Ascending aorta (tissue), 2 donors: ENCODE measurements around the gene SH3BGRL3. TPM values are rescaled to one million over a fixed set of nuclear protein-coding genes. Genes with fewer than 3 reads are reported as not detected.
A peak's percentile ranks its signal among the peaks of the same experiment; 100 is the strongest.

ENCODE experiments used
- DNase-seq, 2 donors: peaks; one replicate each; pipeline ENCODE4 v3.0.0-alpha.2; 2019; ENCODE audit warnings: low spot score in 2 of 2
- H3K27ac ChIP-seq, 2 donors: fragments of 200-600 bp; sonication (generic); one replicate each; pipeline ENCODE4 v1.5.1; 2016 to 2017; ENCODE audit warnings: mild to moderate bottlenecking in 1 of 2
- H3K27me3 ChIP-seq: fragments of 200-600 bp; sonication (generic); one replicate; pipeline ENCODE4 v1.5.1; 2017
- H3K36me3 ChIP-seq, 2 donors: fragments of 200-600 bp; sonication (generic); one replicate each; pipeline ENCODE4 v1.5.1; 2016
- H3K4me1 ChIP-seq, 2 donors: fragments of 200-600 bp; sonication (generic); one replicate each; pipeline ENCODE4 v1.5.1; 2016 to 2017; ENCODE audit warnings: mild to moderate bottlenecking in 1 of 2
- H3K4me3 ChIP-seq, 2 donors: fragments of 200-600 bp; sonication (generic); one replicate each; pipeline ENCODE4 v1.5.1; 2016 to 2017; ENCODE audit warnings: mild to moderate bottlenecking in 1 of 2
- H3K9me3 ChIP-seq, 2 donors: fragments of 200-600 bp; sonication (generic); one replicate each; pipeline ENCODE4 v1.5.1; 2016
- intact Hi-C: fragments of 100-400 bp; cut with DNase I; formaldehyde crosslinking; loops from one replicate; pipeline ENCODE4 v1.15.1; 2023
- total RNA-seq: library from RNA; depleted of rRNA; stranded (reverse); fragments of >200 nt; gene quantifications from one replicate; pipeline ENCODE4 v1.1.0, GENCODE V29; 2016
- TF ChIP-seq, protein P1 (sequence below), 3 experiments: fragments of 200-600 bp in 2 of 3; fragments of 450-650 bp in 1 of 3; sonication (generic) in 2 of 3; IDR thresholded peaks; one replicate each; pipeline ENCODE4 v1.5.1; 2016 to 2019; ENCODE audit warnings: antibody characterized with exemption in 3 of 3, mild to moderate bottlenecking in 1 of 3, moderate library complexity in 1 of 3

Gene SH3BGRL3
- total RNA-seq, 1 donor from 2014 or later, result 228 TPM

DNA sequence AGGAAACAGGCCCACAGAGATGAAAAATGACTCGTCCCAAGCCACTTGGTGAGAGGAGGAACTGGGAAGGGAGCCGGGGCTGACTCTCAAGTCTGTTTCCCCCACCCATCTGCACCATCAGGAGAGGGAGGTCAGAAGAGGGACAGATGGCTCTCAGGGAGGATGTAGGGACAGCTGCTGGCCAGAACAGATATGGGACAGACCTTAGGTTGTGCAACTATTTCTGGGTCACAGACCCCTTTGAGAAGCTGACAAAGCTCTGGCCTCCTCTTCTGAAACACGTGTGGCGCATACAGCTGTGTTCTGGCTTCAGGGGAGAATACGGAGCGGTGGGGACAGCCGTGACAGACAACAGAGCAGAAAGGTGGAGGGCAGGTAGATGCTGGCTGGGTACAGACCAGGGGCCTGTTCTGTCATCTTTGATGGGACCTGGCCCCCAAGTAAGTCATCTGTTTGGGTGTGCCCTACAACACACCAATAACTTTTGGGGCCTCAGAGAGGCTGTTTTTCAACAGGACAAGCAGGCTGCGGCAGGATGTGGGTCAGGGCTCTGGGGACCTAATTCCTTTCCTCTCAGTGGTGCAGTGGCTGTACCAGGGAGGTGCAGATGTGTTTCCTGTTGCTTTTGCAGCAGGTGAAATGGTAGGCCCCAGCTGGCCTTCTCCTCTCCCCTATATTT lies 7.3 kb downstream of the SH3BGRL3 start:
- peak overlapping the region in 1 of 2 donors; percentile 44 for H3K27ac ChIP-seq

DNA sequence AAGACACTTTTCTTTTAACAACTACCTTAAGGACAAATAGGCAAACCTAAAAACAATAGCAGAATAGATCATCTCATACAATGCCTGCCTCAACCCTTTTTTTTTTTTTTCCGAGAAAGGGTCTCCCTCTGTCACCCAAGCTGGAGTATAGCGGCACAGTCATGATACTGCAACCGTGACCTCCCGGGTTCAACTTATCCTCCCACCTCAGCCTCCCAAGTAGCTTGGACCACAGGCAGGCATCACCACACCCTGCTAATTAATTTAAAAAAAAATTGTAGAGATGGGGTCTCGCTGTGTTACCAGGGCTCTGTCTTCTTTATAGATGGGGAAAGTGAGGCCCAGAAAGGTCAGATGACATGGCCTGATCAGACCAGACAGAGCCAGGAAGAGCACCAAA lies 7.9 kb downstream of the SH3BGRL3 start:
- intact Hi-C loops, result no loop called here
- Histone ChIP-seq H3K4me3 (no peak overlapping the region), H3K36me3 (no peaks in the 10 kb centered on the region), H3K9me3 (no peaks in the 10 kb centered on the region), H3K4me1 (peaks cover 4 to 14% of the 10 kb centered on the region in 2 donors), H3K27ac (peak overlapping the region; percentile 5 to 44), H3K27me3 (no peaks in the 10 kb centered on the region)
- TF ChIP-seq, protein P1, sequence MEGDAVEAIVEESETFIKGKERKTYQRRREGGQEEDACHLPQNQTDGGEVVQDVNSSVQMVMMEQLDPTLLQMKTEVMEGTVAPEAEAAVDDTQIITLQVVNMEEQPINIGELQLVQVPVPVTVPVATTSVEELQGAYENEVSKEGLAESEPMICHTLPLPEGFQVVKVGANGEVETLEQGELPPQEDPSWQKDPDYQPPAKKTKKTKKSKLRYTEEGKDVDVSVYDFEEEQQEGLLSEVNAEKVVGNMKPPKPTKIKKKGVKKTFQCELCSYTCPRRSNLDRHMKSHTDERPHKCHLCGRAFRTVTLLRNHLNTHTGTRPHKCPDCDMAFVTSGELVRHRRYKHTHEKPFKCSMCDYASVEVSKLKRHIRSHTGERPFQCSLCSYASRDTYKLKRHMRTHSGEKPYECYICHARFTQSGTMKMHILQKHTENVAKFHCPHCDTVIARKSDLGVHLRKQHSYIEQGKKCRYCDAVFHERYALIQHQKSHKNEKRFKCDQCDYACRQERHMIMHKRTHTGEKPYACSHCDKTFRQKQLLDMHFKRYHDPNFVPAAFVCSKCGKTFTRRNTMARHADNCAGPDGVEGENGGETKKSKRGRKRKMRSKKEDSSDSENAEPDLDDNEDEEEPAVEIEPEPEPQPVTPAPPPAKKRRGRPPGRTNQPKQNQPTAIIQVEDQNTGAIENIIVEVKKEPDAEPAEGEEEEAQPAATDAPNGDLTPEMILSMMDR (IDR thresholded peaks at IDR 0.05), result no peak
- DNase-seq, result no peak

More for the DNA sequence above, 7.3 kb downstream of the SH3BGRL3 start:
- Histone ChIP-seq H3K27me3 (no peaks in the 10 kb centered on the region), H3K36me3 (no peaks in the 10 kb centered on the region), H3K4me3 (no peak overlapping the region), H3K4me1 (peaks cover 4 to 14% of the 10 kb centered on the region in 2 donors), H3K9me3 (no peaks in the 10 kb centered on the region)
- TF ChIP-seq, protein P1 (IDR thresholded peaks at IDR 0.05), result no peak
- DNase-seq, result no peak
- intact Hi-C loops, result no loop called here

DNA sequence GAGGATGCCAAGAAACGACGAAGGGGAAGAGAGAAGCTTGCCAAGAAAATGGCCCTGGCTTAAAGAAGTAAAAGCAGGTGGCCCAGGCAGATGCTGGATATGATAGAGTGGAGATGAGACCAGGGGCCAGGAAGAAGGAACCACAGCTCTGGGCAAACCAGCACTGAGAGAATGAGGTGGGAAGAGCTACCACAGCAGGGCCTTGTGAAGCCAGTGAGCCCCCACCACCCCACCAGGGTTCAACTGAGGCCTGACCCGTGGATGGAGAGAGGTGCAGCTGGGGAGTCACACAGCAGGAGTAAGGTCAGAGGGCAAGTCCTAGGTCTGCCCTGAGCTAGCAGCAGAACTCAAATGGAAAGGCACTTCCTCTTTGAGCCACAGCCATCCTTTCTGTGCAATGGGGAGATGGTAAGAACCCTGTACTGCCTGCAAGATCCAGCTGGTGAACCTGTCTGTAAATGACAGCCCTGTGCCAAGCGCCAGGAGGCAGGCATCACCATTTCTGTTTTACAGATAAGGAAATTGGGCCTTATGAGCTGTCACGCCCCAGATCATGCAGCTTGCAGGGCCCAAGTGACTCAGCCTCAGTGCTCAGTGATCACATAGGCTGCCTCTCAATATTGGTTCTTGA lies 8.5 kb downstream of the SH3BGRL3 start:
- TF ChIP-seq, protein P1 (IDR thresholded peaks at IDR 0.05), result no peak
- peaks cover 4 to 14% of the 10 kb centered on the region in 2 donors for H3K4me1 ChIP-seq
- H3K27ac ChIP-seq, result peak overlapping the region; percentile 5 to 20

DNA sequence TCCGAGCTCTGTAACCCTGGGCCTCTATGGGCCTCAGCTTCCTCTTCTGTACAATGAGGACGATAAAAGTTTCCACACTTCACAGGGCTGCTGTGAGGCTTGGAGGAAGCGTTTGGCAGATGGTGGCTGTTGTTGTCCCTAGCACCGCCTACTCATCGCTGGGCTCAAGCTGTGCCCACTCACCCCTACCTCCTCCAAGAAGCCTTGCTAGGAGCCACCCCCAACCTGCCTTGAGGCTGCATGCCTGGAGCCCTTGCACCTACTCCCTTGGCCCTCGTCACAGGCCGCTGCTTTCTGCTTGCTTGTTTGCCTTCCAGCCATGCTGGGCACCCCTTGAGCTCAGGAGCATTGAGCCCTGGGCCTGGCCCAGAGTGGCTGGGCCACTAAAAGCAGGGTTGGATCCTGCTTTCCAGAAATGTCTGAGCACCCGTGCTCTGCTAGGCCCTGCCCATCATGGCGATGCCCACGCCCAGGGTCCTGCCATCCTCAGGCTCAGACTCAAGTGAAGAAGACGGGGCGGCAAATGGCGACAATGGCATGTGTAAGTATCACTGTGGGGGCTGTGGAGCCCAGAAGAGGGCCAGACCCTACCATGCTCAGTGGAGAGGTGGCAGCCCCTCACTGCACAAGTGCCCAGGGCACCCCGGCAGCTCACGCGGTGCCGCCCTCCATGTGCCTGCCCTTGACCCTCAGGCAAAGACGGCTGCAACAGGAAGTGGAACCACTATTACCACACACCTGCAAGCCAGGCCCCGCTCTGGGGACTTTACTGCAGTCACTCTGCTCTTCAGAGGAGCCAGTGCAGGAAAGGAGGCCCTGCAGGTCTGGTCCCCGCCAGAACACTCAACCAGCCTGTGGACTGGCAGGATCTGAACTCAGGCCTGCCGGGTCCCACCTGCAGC lies 9.5 kb downstream of the SH3BGRL3 start:
- peaks cover 3 to 7% of the 10 kb centered on the region in 2 donors for H3K4me1 ChIP-seq
- DNase-seq, result no peak
- intact Hi-C loops, result no loop called here
- H3K36me3 ChIP-seq, result no peaks in the 10 kb centered on the region
- peak overlapping the region; percentile 20 to 49 for H3K27ac ChIP-seq
- H3K27me3 ChIP-seq, result no peaks in the 10 kb centered on the region
- no peaks in the 10 kb centered on the region for H3K9me3 ChIP-seq
- TF ChIP-seq, protein P1 (IDR thresholded peaks at IDR 0.05), result no peak
- no peak overlapping the region for H3K4me3 ChIP-seq

More for the DNA sequence above, 8.5 kb downstream of the SH3BGRL3 start:
- intact Hi-C loops, result no loop called here
- Histone ChIP-seq H3K9me3 (no peaks in the 10 kb centered on the region), H3K36me3 (no peaks in the 10 kb centered on the region), H3K27me3 (no peaks in the 10 kb centered on the region), H3K4me3 (no peak overlapping the region)
- no peak for DNase-seq

DNA sequence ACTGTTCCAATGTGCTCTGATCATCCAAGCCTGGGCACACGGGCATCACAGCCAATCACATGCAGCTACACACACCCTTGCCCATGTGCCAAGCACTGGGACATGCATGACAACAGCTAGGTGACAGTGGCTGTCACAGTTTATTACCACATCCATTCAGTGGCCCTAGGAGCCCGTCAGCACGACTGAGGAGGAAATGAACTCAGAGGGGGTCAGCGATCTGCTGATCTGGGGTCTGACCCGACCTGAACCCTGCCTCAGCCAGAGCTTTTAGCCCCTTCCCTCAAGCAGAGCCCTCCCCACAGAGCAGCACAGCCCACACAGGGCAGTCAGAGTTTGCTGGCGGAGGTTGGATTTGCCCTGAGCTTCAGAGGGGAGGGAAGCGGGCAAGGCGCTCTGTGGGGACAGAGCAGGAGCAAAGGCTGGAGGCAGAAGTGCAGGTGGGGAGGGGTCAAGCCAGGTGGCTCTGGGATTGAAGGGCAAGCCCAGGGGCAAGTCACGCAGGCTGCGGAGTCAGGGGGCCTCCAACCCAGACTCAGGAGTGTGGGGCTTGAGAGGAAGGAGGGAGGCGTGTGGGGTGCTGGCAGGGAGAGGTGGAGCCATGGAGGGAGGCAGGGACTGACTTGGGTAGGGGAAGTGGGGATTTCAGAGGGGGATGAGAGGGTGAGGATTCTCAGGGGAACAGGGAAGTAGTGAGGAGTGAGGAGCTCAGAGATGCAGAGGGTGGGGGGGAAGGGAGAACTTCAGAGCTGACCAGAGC lies 10.4 kb downstream of the SH3BGRL3 start:
- no peaks in the 10 kb centered on the region for H3K4me1 ChIP-seq
- H3K36me3 ChIP-seq, result no peaks in the 10 kb centered on the region
- intact Hi-C loops, result no loop called here
- TF ChIP-seq, protein P1 (IDR thresholded peaks at IDR 0.05), result no peak
- no peaks in the 10 kb centered on the region for H3K27me3 ChIP-seq
- H3K4me3 ChIP-seq, result no peak overlapping the region
- no peak for DNase-seq
- peak overlapping the region; percentile 12 to 53 for H3K27ac ChIP-seq
- H3K9me3 ChIP-seq, result no peaks in the 10 kb centered on the region
